ENCODE data around the gene ARFIP1.
"Not testable (repeated sequence)": the region's sequence is repeated elsewhere in the genome, so short reads cannot be mapped to it uniquely, and the experiment has no call there.

ARFIP1 gene

GRCh38 chr4:152875261-152875660, 95.5 kb downstream of the ARFIP1 start:
- DNase-seq (ENCODE audit: insufficient read length, low spot score) (no peak), FAIRE-seq (no peak)
- TF ChIP-seq POLR2A (IDR thresholded peaks at IDR 0.05; ENCODE audit: low read depth, low read length), result no peak

GRCh38 chr4:152877868-152878267, 98.1 kb downstream of the ARFIP1 start:
- TF ChIP-seq POLR2A (IDR thresholded peaks at IDR 0.05; ENCODE audit: low read depth, low read length), result no peak
- FAIRE-seq (no peak), DNase-seq (ENCODE audit: insufficient read length, low spot score) (no peak)

- DNase-seq (ENCODE audit: insufficient read length, low spot score) (no peak), FAIRE-seq (no peak)
- no peak for TF ChIP-seq POLR2A (IDR thresholded peaks at IDR 0.05; ENCODE audit: low read depth, low read length)
Measured at GRCh38 chr4:152880263-152880662, 100.5 kb downstream of the ARFIP1 start.

GRCh38 chr4:152881974-152882373, 102.2 kb downstream of the ARFIP1 start:
- no peak for TF ChIP-seq POLR2A (IDR thresholded peaks at IDR 0.05; ENCODE audit: low read depth, low read length)
- DNase-seq (ENCODE audit: insufficient read length, low spot score) (no peak), FAIRE-seq (no peak)

GRCh38 chr4:152885185-152885584, 105.4 kb downstream of the ARFIP1 start:
- TF ChIP-seq POLR2A (IDR thresholded peaks at IDR 0.05; ENCODE audit: low read depth, low read length), result no peak
- FAIRE-seq, result no peak
- DNase-seq (ENCODE audit: insufficient read length, low spot score), result no peak

GRCh38 chr4:152886201-152886600, 106.4 kb downstream of the ARFIP1 start:
- DNase-seq (ENCODE audit: insufficient read length, low spot score) (no peak), FAIRE-seq (no peak)
- no peak for TF ChIP-seq POLR2A (IDR thresholded peaks at IDR 0.05; ENCODE audit: low read depth, low read length)

GRCh38 chr4:152887981-152888380, 108.2 kb downstream of the ARFIP1 start:
- DNase-seq (ENCODE audit: insufficient read length, low spot score), result no peak
- FAIRE-seq, result no peak
- TF ChIP-seq POLR2A (IDR thresholded peaks at IDR 0.05; ENCODE audit: low read depth, low read length), result no peak

GRCh38 chr4:152892974-152893373, 113.2 kb downstream of the ARFIP1 start:
- DNase-seq (ENCODE audit: insufficient read length, low spot score), result no peak
- no peak for TF ChIP-seq POLR2A (IDR thresholded peaks at IDR 0.05; ENCODE audit: low read depth, low read length)
- no peak for FAIRE-seq

- FAIRE-seq (peak; percentile 67), DNase-seq (ENCODE audit: insufficient read length, low spot score) (peak; percentile 4)
- TF ChIP-seq POLR2A (IDR thresholded peaks at IDR 0.05; ENCODE audit: low read depth, low read length), result no peak
Measured at GRCh38 chr4:152894673-152895072, 114.9 kb downstream of the ARFIP1 start.

- FAIRE-seq, result no peak
- TF ChIP-seq POLR2A (IDR thresholded peaks at IDR 0.05; ENCODE audit: low read depth, low read length), result no peak
- no peak for DNase-seq (ENCODE audit: insufficient read length, low spot score)
Measured at GRCh38 chr4:152896811-152897210, 117.1 kb downstream of the ARFIP1 start.

GRCh38 chr4:152898133-152898532, 118.4 kb downstream of the ARFIP1 start:
- DNase-seq (ENCODE audit: insufficient read length, low spot score); FAIRE-seq: not testable (repeated sequence)

GRCh38 chr4:152898606-152899005, 118.9 kb downstream of the ARFIP1 start:
- no peak for TF ChIP-seq POLR2A (IDR thresholded peaks at IDR 0.05; ENCODE audit: low read depth, low read length)

GRCh38 chr4:152900395-152900794, 120.6 kb downstream of the ARFIP1 start:
- FAIRE-seq (no peak), DNase-seq (ENCODE audit: insufficient read length, low spot score) (no peak)
- no peak for TF ChIP-seq POLR2A (IDR thresholded peaks at IDR 0.05; ENCODE audit: low read depth, low read length)

More at GRCh38 chr4:152898606-152899005, 118.9 kb downstream of the ARFIP1 start:
- no peak for DNase-seq (ENCODE audit: insufficient read length, low spot score)
- FAIRE-seq, result no peak

GRCh38 chr4:152901205-152901604, 121.5 kb downstream of the ARFIP1 start:
- DNase-seq (ENCODE audit: insufficient read length, low spot score) (no peak), FAIRE-seq (no peak)
- no peak for TF ChIP-seq POLR2A (IDR thresholded peaks at IDR 0.05; ENCODE audit: low read depth, low read length)

- no peak for FAIRE-seq
- TF ChIP-seq POLR2A (IDR thresholded peaks at IDR 0.05; ENCODE audit: low read depth, low read length), result no peak
- no peak for DNase-seq (ENCODE audit: insufficient read length, low spot score)
Measured at GRCh38 chr4:152903658-152904057, 123.9 kb downstream of the ARFIP1 start.

GRCh38 chr4:152909901-152910300, 130.1 kb downstream of the ARFIP1 start:
- no peak for DNase-seq (ENCODE audit: insufficient read length, low spot score)
- no peak for FAIRE-seq
- TF ChIP-seq POLR2A (IDR thresholded peaks at IDR 0.05; ENCODE audit: low read depth, low read length), result no peak
